Stimulated activated CD8-positive, alpha-beta memory T cell treated with anti-CD3 and anti-CD28 coated beads, Interleukin-15, amount 100 ng/mL, for 1 hour (primary cell): ENCODE results near the gene KRT38.

ENCODE experiments used
- DNase-seq: peaks from one replicate; pipeline ENCODE4 v3.0.0-alpha.2; 2020; ENCODE audit warnings: low read depth

The KRT38 gene

GRCh38 chr17:41421617-41422016 lies 19.2 kb downstream of the KRT38 start:
- no peak for DNase-seq

- DNase-seq, result no peak
These were observed 19.7 kb downstream of the KRT38 start for GRCh38 chr17:41421116-41421515.

GRCh38 chr17:41420134-41420533 lies 20.6 kb downstream of the KRT38 start:
- DNase-seq, result no peak

GRCh38 chr17:41419716-41420115 lies 21.1 kb downstream of the KRT38 start:
- no peak for DNase-seq

GRCh38 chr17:41418116-41418860 lies 22.5 kb downstream of the KRT38 start:
- DNase-seq, result no peak

- no peak for DNase-seq
These were observed 23.2 kb downstream of the KRT38 start for GRCh38 chr17:41417576-41418015.

GRCh38 chr17:41417127-41417526 lies 23.7 kb downstream of the KRT38 start:
- DNase-seq, result no peak

- no peak for DNase-seq
These were observed 24.3 kb downstream of the KRT38 start for GRCh38 chr17:41416479-41416878.

- no peak for DNase-seq
These were observed 24.9 kb downstream of the KRT38 start for GRCh38 chr17:41415833-41416335.

GRCh38 chr17:41415411-41415810 lies 25.4 kb downstream of the KRT38 start:
- DNase-seq, result no peak

GRCh38 chr17:41413982-41414381 lies 26.8 kb downstream of the KRT38 start:
- DNase-seq, result no peak

GRCh38 chr17:41413353-41413957 lies 27.3 kb downstream of the KRT38 start:
- no peak for DNase-seq

GRCh38 chr17:41411072-41411840 lies 29.5 kb downstream of the KRT38 start:
- DNase-seq, result no peak

GRCh38 chr17:41407226-41407625 lies 33.6 kb downstream of the KRT38 start:
- no peak for DNase-seq

GRCh38 chr17:41406205-41406604 lies 34.6 kb downstream of the KRT38 start:
- no peak for DNase-seq

GRCh38 chr17:41404024-41404671 lies 36.6 kb downstream of the KRT38 start:
- no peak for DNase-seq

- DNase-seq, result no peak
These were observed 37.3 kb downstream of the KRT38 start for GRCh38 chr17:41403404-41404023.

- DNase-seq, result no peak
These were observed 38.6 kb downstream of the KRT38 start for GRCh38 chr17:41402161-41402560.

- no peak for DNase-seq
These were observed 43.7 kb downstream of the KRT38 start, which contains the start of gene KRT31 for GRCh38 chr17:41396996-41397660. Gene KRT31, minus strand, starts transcription at chr17:41397608. Its CDS starts 69 bp downstream, at chr17:41397539.

GRCh38 chr17:41396340-41396739 lies 44.4 kb downstream of the KRT38 start:
- no peak for DNase-seq

GRCh38 chr17:41395611-41396010 lies 45.2 kb downstream of the KRT38 start:
- DNase-seq, result no peak
